GM12872 (cell line): Measurements from ENCODE around the gene PEAK3.

ENCODE experiments used
- TF ChIP-seq, protein P1 (sequence below): IDR thresholded peaks from 3 replicates; pipeline ENCODE4 v1.5.1; 2011; ENCODE audit warnings: low read depth, mild to moderate bottlenecking, low read length, moderate library complexity; ENCODE audit not compliant: insufficient read depth

The PEAK3 gene, protein sequence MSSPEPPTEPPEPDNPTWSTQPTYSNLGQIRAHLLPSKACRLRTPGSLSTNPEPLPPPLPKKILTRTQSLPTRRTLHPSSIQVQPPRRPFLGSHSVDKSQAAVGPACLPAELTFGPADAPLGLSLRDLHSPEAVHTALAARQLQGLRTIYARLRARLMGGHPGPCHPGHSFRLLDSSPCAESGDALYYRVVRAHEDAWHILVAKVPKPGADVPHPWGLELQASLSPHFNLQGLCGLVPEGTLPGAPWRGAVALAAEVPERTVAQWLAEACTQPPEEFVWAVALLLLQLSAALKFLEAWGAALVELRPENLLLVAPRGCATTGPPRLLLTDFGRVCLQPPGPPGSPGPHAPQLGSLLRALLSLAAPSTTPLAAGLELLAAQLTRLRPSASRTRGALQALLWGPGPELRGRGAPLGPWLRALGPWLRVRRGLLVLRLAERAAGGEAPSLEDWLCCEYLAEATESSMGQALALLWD

DNA sequence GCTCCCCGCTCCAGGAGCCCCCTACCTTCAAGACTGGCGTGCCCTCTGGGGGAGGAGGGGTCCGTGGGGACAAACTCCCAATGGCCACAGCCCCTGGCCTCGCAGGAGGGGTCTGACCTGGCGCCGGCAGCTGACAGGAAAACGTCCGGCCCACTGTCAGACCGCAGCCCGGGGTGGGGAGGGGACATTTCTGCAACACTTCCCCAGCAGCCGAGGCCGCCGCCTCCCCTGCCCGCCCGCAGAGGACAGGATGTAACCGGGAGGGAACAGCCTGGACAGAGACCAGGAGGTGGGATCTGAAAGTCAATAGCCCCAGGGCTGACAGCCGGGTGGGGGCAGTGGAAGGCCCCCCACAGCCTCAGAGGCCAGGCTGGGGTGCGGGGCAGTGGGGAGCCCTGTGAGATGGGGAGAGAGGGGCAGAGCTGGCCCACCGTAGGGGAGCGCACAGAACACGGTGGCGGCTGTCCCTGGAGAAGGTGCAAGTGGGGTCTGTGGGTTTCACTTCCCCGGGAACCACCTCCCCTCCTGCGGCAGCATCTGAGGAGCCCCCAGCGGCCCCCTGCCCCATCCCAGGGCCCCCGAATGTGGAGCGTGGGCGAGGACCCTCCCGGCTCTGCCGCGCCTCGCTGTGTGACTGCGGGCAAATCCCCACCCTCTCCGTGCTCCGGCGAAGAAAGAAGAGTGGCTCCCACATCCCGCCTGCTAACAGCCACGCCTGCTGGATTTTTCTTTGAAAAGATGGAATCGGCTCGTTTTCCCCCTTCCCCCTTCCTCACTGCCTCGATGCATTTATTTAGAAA, at the start of gene PEAK3:
Gene PEAK3 (minus strand): TSS at position 114 of the 800 bp plus-strand sequence. CDS start 1,244 bp downstream, outside the sequence.
- TF ChIP-seq, protein P1, sequence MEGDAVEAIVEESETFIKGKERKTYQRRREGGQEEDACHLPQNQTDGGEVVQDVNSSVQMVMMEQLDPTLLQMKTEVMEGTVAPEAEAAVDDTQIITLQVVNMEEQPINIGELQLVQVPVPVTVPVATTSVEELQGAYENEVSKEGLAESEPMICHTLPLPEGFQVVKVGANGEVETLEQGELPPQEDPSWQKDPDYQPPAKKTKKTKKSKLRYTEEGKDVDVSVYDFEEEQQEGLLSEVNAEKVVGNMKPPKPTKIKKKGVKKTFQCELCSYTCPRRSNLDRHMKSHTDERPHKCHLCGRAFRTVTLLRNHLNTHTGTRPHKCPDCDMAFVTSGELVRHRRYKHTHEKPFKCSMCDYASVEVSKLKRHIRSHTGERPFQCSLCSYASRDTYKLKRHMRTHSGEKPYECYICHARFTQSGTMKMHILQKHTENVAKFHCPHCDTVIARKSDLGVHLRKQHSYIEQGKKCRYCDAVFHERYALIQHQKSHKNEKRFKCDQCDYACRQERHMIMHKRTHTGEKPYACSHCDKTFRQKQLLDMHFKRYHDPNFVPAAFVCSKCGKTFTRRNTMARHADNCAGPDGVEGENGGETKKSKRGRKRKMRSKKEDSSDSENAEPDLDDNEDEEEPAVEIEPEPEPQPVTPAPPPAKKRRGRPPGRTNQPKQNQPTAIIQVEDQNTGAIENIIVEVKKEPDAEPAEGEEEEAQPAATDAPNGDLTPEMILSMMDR: no peak

DNA sequence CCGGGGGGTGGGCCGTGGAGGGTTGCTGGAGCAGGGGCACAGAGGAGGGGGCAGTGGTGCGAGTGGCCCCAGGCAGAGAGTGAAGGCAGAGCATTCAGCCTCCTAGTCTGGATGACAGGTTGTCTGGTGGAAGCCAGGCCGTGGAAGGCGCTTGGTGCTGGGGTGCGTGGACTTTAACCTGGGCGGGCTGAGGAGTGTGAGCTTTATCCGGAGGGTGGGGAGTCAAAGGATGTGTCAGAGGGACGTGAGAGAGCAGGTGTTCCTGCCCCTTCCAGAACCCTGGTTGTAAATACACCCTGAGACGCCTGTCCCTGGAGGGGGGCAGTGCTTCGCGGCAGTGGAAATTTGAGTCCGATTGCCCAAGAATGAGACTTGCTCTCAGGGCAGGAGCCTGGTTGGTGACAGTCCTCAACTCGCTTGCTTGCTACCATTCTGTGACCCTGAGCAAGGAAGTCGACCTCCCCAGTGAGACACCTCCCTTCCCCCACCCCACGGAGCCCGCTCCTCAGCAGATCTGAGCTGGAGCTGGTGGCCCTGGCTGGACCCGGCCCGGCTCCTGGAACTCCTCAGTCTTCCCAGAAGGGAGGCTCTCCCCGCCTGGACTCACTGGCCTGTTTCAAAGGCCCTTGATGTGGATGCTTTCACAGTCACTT, 48.8 kb upstream of the PEAK3 start:
- TF ChIP-seq, protein P1: no peak

DNA sequence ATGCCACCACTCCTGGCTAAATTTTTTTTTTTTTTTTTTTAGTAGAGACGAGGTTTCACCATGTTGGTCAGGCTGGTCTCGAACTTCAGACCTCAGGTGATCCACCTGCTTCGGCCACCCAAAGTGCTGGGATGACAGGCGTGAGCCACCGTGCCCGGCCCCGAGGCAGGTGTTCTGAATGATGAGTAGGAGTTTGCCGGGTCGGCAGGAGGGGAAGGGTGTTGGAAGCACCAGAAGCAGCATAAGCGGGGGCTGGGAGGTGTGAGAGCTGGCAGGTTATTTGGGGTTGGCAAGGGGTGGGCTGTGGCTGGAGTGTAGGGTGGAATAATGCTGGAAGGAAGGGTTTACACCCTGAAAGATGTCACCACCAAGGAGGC, 48.3 kb upstream of the PEAK3 start:
- TF ChIP-seq, protein P1: no peak

DNA sequence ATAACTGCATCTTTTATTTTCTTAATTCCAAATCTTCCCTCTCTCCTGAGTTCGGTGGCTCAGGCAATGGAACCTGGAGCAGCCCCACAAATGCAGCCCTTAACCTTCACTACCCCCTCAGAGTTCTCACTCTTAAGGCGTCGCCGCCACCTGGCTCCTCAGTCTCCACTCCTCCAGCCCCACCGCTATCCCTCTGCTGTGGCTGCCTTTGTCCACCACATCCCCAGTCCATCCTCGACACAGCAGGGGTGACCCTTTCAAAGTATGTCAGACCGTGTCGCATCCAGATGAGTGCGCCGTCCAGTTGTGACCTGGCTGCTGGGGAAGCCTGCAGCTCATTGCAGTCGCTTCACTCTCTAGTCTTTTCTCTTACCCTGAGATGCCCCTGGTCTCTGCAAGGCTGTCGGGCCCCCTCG, 47.5 kb upstream of the PEAK3 start:
- TF ChIP-seq, protein P1: no peak

DNA sequence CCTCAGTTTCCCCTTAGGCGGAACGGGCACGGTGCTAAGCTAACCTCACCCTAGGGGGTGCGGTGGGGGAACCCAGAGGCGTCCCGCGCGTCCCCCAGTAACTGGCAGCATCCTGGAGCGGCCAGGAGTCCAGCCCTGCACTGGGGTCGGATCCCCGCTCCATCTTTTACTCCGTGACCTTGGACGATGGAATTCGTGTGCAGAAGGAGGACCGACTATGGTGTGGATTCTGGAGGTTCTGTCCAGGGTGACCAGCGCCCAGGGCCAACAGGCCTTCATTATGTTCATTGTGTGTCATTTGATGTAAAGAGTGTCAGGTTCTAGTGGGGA, 47.1 kb upstream of the PEAK3 start:
- TF ChIP-seq, protein P1: no peak

DNA sequence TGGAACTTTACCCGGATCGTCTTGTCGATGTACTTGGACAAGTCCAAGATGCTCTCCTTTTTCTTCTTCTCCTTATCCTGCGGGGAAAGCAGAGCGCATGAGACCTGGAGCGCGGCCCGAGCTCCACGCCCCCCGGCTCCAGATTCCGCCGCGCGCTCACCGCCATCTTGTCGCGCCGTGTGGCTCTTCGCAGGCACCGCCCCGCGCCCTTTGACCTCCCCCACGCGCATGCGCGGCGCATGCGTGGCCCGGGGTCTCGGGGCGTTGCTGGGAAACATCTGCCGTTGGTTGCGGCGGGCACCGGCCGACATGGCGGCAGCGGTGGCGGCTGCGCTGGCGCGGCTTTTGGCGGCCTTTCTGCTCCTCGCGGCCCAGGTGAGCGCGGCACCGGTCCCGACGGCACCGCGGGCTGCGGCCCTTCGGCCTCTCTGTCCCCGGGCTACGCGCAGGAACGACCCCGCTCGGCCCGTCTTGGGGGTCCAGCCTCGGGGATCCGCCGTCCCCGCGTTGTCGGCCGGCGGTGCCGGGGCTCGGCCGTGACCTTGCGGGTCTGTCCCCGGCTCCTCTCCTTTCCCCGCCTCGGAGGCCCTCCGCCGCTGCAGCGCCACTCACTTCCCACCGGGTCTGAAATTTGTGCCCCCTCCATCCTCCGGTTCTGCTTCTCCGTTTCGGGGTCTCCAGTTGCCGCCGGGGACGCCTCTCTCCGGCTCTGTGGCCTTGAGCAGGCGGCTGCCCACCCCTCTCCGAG, 46.6 kb upstream of the PEAK3 start, which contains the start of the genes LSM7 and SPPL2B:
Gene LSM7 (minus strand): TSS at position 186 of the 748 bp plus-strand sequence. CDS start 20 bp downstream, at position 166.
Gene SPPL2B (plus strand): TSS at position 284 of the 748 bp plus-strand sequence. CDS start 26 bp downstream, at position 310.
- TF ChIP-seq, protein P1: no peak
